MM.1S (cell line): ENCODE results near the gene AUTS2.

Experiments used
- CTCF ChIP-seq: fragments of 300-600 bp; sonication (generic); IDR thresholded peaks from 2 replicates; pipeline ENCODE4 v1.5.1; 2016; ENCODE audit warnings: antibody characterized with exemption, low read length, mixed read lengths
- EZH2 ChIP-seq: fragments of 300-600 bp; sonication (generic); optimal IDR thresholded peaks from 2 replicates; pipeline ENCODE3; 2017; ENCODE audit warnings: low read depth, mild to moderate bottlenecking, antibody characterized with exemption, low read length, mixed read lengths

- no peak for TF ChIP-seq CTCF
- no peak for TF ChIP-seq EZH2
Measured at GRCh38 chr7:70720191-70720873, 1122.1 kb downstream of the AUTS2 start.
